ENCODE results near the gene ZSWIM6.

DNA sequence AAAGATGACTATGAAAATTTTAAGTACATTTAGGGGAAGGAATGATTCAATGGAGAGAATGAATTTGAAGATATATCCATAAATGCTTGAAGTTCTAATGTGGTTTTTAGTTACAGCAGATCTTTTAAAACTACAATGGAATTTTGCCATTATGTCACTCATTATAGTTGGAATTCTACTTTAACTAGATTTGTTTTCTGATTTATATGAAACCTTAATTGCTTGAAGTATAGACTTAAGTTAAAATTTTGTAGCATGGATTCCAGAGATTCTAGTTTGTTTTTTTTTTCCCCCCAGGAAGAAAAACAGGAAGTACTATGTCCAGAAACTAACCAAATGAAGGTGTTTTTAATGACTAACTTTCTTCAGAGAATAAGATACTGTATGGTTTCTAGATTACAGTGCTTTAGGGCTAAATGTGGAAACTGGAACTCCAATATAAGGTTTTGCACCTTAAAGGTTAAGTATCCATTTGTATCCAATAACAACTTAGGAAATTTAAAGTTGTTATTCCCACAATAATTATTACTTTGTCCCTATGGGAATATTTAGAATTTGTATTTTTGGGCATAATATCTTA is 70.3 kb downstream of the ZSWIM6 start:
- TF ChIP-seq, protein P1, sequence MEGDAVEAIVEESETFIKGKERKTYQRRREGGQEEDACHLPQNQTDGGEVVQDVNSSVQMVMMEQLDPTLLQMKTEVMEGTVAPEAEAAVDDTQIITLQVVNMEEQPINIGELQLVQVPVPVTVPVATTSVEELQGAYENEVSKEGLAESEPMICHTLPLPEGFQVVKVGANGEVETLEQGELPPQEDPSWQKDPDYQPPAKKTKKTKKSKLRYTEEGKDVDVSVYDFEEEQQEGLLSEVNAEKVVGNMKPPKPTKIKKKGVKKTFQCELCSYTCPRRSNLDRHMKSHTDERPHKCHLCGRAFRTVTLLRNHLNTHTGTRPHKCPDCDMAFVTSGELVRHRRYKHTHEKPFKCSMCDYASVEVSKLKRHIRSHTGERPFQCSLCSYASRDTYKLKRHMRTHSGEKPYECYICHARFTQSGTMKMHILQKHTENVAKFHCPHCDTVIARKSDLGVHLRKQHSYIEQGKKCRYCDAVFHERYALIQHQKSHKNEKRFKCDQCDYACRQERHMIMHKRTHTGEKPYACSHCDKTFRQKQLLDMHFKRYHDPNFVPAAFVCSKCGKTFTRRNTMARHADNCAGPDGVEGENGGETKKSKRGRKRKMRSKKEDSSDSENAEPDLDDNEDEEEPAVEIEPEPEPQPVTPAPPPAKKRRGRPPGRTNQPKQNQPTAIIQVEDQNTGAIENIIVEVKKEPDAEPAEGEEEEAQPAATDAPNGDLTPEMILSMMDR (IDR thresholded peaks at IDR 0.05), result no peak
- TF ChIP-seq ZFX (IDR thresholded peaks at IDR 0.05; ENCODE audit: borderline replicate concordance), result no peak

Data from 22Rv1 (cell line).